Fibroblast of upper back skin (primary cell): ENCODE measurements around the gene ZNF541.
"Not testable (repeated sequence)": the region's sequence is repeated elsewhere in the genome, so short reads cannot be mapped to it uniquely, and the experiment has no call there.

Experiments
- DNase-seq: peaks from one replicate; pipeline ENCODE4 v3.0.0-alpha.2; 2013

Gene ZNF541

GRCh38 chr19:47598407-47599349 is 25.7 kb upstream of the ZNF541 start:
- DNase-seq, result peak; percentile 94

- DNase-seq, result no peak
Observed at GRCh38 chr19:47595944-47596343, 23.0 kb upstream of the ZNF541 start.

DNA sequence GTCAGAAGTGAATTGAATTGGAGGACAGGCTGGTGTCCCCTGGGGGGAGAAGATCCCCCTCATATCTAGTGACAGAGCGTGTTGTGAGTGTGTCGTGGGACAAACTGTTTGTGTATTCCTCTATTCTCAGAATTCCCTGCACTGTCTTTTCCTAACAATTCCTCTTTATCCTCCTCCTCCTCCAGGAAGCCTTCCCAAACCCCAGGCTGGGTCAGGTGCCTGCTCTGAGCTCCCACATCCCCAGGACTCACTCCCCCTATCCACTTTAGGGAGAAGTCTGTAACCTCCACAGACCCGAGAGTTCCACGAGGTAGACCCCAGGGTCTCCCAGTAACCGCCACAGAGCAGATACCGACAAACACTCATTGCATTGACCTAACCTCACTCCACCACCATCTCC is 20.9 kb upstream of the ZNF541 start:
- no peak for DNase-seq

GRCh38 chr19:47589824-47590223 is 16.9 kb upstream of the ZNF541 start:
- DNase-seq, result no peak

- DNase-seq, result peak; percentile 38
Observed at GRCh38 chr19:47587295-47587694, 14.3 kb upstream of the ZNF541 start.

DNA sequence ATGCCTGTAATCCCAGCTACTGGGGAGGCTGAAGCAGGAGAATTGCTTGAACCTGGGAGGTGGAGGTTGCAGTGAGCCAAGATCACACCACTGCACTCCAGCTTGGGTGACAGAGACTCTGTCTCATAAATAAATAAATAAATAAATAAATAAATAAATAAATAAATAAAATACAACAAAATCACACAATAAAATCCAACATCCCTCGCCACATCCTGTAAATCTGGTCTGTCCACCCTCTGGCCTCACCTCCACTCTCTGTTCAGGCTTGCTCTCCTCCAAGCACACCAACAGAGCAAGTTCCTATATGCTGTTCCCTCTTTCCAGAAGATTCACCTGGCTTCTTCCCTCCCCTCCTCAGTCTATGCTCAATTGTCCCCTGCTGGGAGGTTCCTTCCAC is 10.2 kb upstream of the ZNF541 start:
- not testable (repeated sequence) for DNase-seq

- DNase-seq, result peak; percentile 74
Observed at GRCh38 chr19:47582320-47582909, 9.5 kb upstream of the ZNF541 start.

- DNase-seq, result no peak
Observed at GRCh38 chr19:47581605-47582319, 8.8 kb upstream of the ZNF541 start.

- DNase-seq, result no peak
Observed at GRCh38 chr19:47580397-47580796, 7.4 kb upstream of the ZNF541 start.

GRCh38 chr19:47572635-47573034 is 313 bp downstream of the ZNF541 start:
- DNase-seq, result no peak

- DNase-seq, result no peak
Observed at GRCh38 chr19:47569331-47569730, 3.6 kb downstream of the ZNF541 start.

DNA sequence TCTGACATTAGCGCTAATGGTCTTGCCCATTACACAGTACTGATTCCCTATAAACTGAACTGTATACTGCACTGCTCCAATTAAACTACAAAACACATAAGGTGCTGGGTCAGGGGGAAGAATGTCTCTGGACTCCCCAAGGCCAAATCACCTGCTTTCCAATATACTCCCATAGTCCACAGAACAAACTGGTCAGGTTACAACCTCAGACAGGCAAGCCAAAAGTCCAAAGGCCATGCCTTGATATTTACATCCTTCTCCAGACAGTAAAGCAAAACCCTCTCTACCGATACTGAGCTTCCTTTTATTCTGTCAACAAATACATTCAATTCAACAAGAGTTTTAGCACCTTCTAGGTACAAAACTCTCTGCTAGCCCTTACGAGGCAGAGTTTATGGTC is 8.9 kb downstream of the ZNF541 start:
- no peak for DNase-seq

GRCh38 chr19:47561440-47562057 is 11.4 kb downstream of the ZNF541 start:
- DNase-seq, result no peak

GRCh38 chr19:47560999-47561398 is 11.9 kb downstream of the ZNF541 start:
- DNase-seq, result no peak

DNA sequence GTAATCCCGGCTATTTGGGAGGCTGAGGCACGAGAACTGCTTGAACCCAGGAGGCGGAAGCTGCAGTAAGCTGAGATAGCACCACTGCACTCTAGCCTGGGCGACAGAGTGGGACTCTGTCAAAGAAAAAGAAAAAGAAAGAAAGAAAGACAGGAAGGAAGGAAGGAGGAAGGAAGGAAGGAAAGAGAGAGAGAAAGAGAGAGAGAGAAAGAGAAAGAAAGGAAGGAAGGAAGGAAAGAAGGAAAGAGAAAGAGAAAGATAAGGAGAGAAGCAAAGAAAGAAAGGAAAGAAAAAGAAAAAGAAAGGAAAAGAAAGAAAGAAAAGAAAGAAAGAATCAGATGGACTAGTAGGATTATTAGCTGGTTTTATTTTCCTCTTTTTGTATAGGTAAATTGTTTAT is 22.8 kb downstream of the ZNF541 start:
- DNase-seq, result no peak

GRCh38 chr19:47549261-47549862 is 23.6 kb downstream of the ZNF541 start:
- DNase-seq, result no peak

- DNase-seq, result no peak
Observed at GRCh38 chr19:47547199-47547598, 25.7 kb downstream of the ZNF541 start.

- DNase-seq, result no peak
Observed at GRCh38 chr19:47545061-47545948, 27.6 kb downstream of the ZNF541 start.

DNA sequence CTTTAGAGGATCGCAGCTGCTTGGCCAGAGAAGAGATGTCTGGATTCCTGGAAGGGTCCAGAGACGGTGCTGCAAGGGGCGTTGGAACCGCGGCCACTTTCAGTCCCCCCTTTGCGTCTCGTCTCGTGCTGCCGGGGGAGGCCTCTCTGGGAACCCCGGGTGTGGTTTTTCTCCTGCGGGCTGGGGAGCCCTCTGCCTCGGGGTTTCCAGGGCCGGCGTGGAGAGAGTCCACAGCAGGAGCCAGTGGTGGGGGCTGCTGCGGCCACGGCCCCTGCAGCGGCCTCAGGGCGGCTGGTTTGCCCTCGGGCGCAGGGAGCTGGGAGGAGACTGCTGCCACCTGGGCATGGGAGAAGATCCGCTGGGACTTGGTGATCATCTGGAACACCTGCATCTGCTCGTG is 28.5 kb downstream of the ZNF541 start:
- no peak for DNase-seq

GRCh38 chr19:47544075-47544474 is 28.9 kb downstream of the ZNF541 start:
- DNase-seq, result no peak

- DNase-seq, result peak; percentile 34
Observed at GRCh38 chr19:47542030-47542475, 30.9 kb downstream of the ZNF541 start.

GRCh38 chr19:47541518-47541917 is 31.4 kb downstream of the ZNF541 start:
- DNase-seq, result no peak
